ENCODE measurements around the gene CTSW. TPM values are rescaled to one million over a fixed set of nuclear protein-coding genes. Genes with fewer than 3 reads are reported as not detected.

CTSW gene
- total RNA-seq, 2 experiments from 2014 or later = not detected

Other genes with a start within 250 kb of the CTSW start
- gene SIPA1, start 241.7 kb upstream of the CTSW start, total RNA-seq (2014; rRNA removed; shearing (Covaris generic)) = 57.6 and 95.4 TPM in 2 replicates
- gene SIPA1, start 241.7 kb upstream of the CTSW start, total RNA-seq (2022) = 156 and 160 TPM in 2 replicates
- gene RELA, start 216.9 kb upstream of the CTSW start, total RNA-seq (2014; rRNA removed; shearing (Covaris generic)) = 40.4 and 48.0 TPM in 2 replicates
- 78.9 and 82.5 TPM in 2 replicates for gene RELA, start 216.9 kb upstream of the CTSW start, total RNA-seq (2022)
- 87.9 and 97.1 TPM in 2 replicates for gene KAT5, start 167.6 kb upstream of the CTSW start, total RNA-seq (2014; rRNA removed; shearing (Covaris generic))
- 79.9 and 82.1 TPM in 2 replicates for gene KAT5, start 167.6 kb upstream of the CTSW start, total RNA-seq (2022)
- 92.7 and 99.1 TPM in 2 replicates for gene RNASEH2C, start 159.0 kb upstream of the CTSW start, total RNA-seq (2014; rRNA removed; shearing (Covaris generic))
- gene RNASEH2C, start 159.0 kb upstream of the CTSW start, total RNA-seq (2022) = 79.1 and 100 TPM in 2 replicates
- 10.2 and 12.9 TPM in 2 replicates for gene AP5B1, start 98.9 kb upstream of the CTSW start, total RNA-seq (2014; rRNA removed; shearing (Covaris generic))
- 23.9 and 25.6 TPM in 2 replicates for gene AP5B1, start 98.9 kb upstream of the CTSW start, total RNA-seq (2022)
- 0.15 TPM in 1 of 2 replicates, not detected in the other for gene OVOL1, start 92.8 kb upstream of the CTSW start, total RNA-seq (2014; rRNA removed; shearing (Covaris generic))
- gene OVOL1, start 92.8 kb upstream of the CTSW start, total RNA-seq (2022) = not detected in 2 replicates
- gene SNX32, start 45.9 kb upstream of the CTSW start, total RNA-seq (2014; rRNA removed; shearing (Covaris generic)) = not detected in 2 replicates
- gene SNX32, start 45.9 kb upstream of the CTSW start, total RNA-seq (2022) = not detected in 2 replicates
- 1,019 and 1,146 TPM in 2 replicates for gene CFL1, start 21.7 kb upstream of the CTSW start, total RNA-seq (2014; rRNA removed; shearing (Covaris generic))
- gene CFL1, start 21.7 kb upstream of the CTSW start, total RNA-seq (2022) = 1,064 and 1,119 TPM in 2 replicates
- gene MUS81, start 19.4 kb upstream of the CTSW start, total RNA-seq (2014; rRNA removed; shearing (Covaris generic)) = 110 and 130 TPM in 2 replicates
- gene MUS81, start 19.4 kb upstream of the CTSW start, total RNA-seq (2022) = 94.2 and 102 TPM in 2 replicates
- 6.1 and 7.2 TPM in 2 replicates for gene EFEMP2, start 7.0 kb upstream of the CTSW start, total RNA-seq (2014; rRNA removed; shearing (Covaris generic))
- 7.6 and 8.9 TPM in 2 replicates for gene EFEMP2, start 7.0 kb upstream of the CTSW start, total RNA-seq (2022)
- 133 and 184 TPM in 2 replicates for gene FIBP, start 8.6 kb downstream of the CTSW start, total RNA-seq (2014; rRNA removed; shearing (Covaris generic))
- gene FIBP, start 8.6 kb downstream of the CTSW start, total RNA-seq (2022) = 89.4 and 97.3 TPM in 2 replicates
- 72.7 and 76.7 TPM in 2 replicates for gene CCDC85B, start 10.8 kb downstream of the CTSW start, total RNA-seq (2014; rRNA removed; shearing (Covaris generic))
- 49.0 and 64.1 TPM in 2 replicates for gene CCDC85B, start 10.8 kb downstream of the CTSW start, total RNA-seq (2022)
- gene FOSL1, start 20.6 kb downstream of the CTSW start, total RNA-seq (2014; rRNA removed; shearing (Covaris generic)) = 0.88 TPM in 1 of 2 replicates, not detected in the other
- gene FOSL1, start 20.6 kb downstream of the CTSW start, total RNA-seq (2022) = 0.52 TPM in 1 of 2 replicates, not detected in the other
- gene C11orf68, start 39.2 kb downstream of the CTSW start, total RNA-seq (2014; rRNA removed; shearing (Covaris generic)) = 10.7 and 11.7 TPM in 2 replicates
- gene C11orf68, start 39.2 kb downstream of the CTSW start, total RNA-seq (2022) = 26.2 and 28.1 TPM in 2 replicates
- 93.2 and 110 TPM in 2 replicates for gene DRAP1, start 39.6 kb downstream of the CTSW start, total RNA-seq (2014; rRNA removed; shearing (Covaris generic))
- gene DRAP1, start 39.6 kb downstream of the CTSW start, total RNA-seq (2022) = 68.2 and 81.2 TPM in 2 replicates
- gene TSGA10IP, start 65.6 kb downstream of the CTSW start, total RNA-seq (2014; rRNA removed; shearing (Covaris generic)) = not detected in 2 replicates
- not detected in 2 replicates for gene TSGA10IP, start 65.6 kb downstream of the CTSW start, total RNA-seq (2022)
- gene SART1, start 81.9 kb downstream of the CTSW start, total RNA-seq (2014; rRNA removed; shearing (Covaris generic)) = 50.4 and 93.8 TPM in 2 replicates
- gene SART1, start 81.9 kb downstream of the CTSW start, total RNA-seq (2022) = 55.5 and 57.8 TPM in 2 replicates
- gene EIF1AD, start 122.3 kb downstream of the CTSW start, total RNA-seq (2014; rRNA removed; shearing (Covaris generic)) = 51.1 and 65.9 TPM in 2 replicates
- 55.5 and 63.2 TPM in 2 replicates for gene EIF1AD, start 122.3 kb downstream of the CTSW start, total RNA-seq (2022)
- 70.6 and 82.2 TPM in 2 replicates for gene BANF1, start 122.7 kb downstream of the CTSW start, total RNA-seq (2014; rRNA removed; shearing (Covaris generic))
- gene BANF1, start 122.7 kb downstream of the CTSW start, total RNA-seq (2022) = 317 and 327 TPM in 2 replicates
- gene CST6, start 132.2 kb downstream of the CTSW start, total RNA-seq (2014; rRNA removed; shearing (Covaris generic)) = not detected in 2 replicates
- gene CST6, start 132.2 kb downstream of the CTSW start, total RNA-seq (2022) = not detected in 2 replicates
- gene CATSPER1, start 146.6 kb downstream of the CTSW start, total RNA-seq (2014; rRNA removed; shearing (Covaris generic)) = not detected in 2 replicates
- gene CATSPER1, start 146.6 kb downstream of the CTSW start, total RNA-seq (2022) = not detected in 2 replicates
- gene GAL3ST3, start 169.3 kb downstream of the CTSW start, total RNA-seq (2014; rRNA removed; shearing (Covaris generic)) = not detected in 2 replicates
- not detected in 2 replicates for gene GAL3ST3, start 169.3 kb downstream of the CTSW start, total RNA-seq (2022)
- gene SF3B2, start 172.5 kb downstream of the CTSW start, total RNA-seq (2014; rRNA removed; shearing (Covaris generic)) = 185 and 191 TPM in 2 replicates
- gene SF3B2, start 172.5 kb downstream of the CTSW start, total RNA-seq (2022) = 251 and 260 TPM in 2 replicates
- gene PACS1, start 190.4 kb downstream of the CTSW start, total RNA-seq (2014; rRNA removed; shearing (Covaris generic)) = 21.2 and 23.7 TPM in 2 replicates
- 50.5 and 52.5 TPM in 2 replicates for gene PACS1, start 190.4 kb downstream of the CTSW start, total RNA-seq (2022)